Keratinocyte (primary cell): ENCODE results near the gene RNF215. TPM values are rescaled to one million over a fixed set of nuclear protein-coding genes. Genes with fewer than 3 reads are reported as not detected.

Experiments used
- DNase-seq: peaks from one replicate; pipeline ENCODE4 v3.0.0-alpha.2; 2011; ENCODE audit warnings: low read depth, missing footprints, low spot score
- FAIRE-seq: peaks from 2 replicates; lab custom pipeline; 2011; peaks lifted over from hg19 to GRCh38; lab: Jason Lieb, UNC
- H2AFZ ChIP-seq: 2 replicates; pipeline ENCODE4 v1.6.0; 2012; ENCODE audit warnings: low read length, control low read depth, inconsistent platforms; ENCODE audit not compliant: control insufficient read depth
- H3K27ac ChIP-seq: 2 replicates; pipeline ENCODE4 v1.5.1; 2011; ENCODE audit warnings: low read length; ENCODE audit not compliant: control insufficient read depth, insufficient read depth
- H3K27me3 ChIP-seq: 3 replicates; pipeline ENCODE4 v1.6.0; 2011; ENCODE audit warnings: low read length; ENCODE audit not compliant: control insufficient read depth, insufficient read depth; ENCODE audit errors: extremely low read depth
- H3K36me3 ChIP-seq, 2 experiments: 2 replicates in 1 of 2; 3 replicates in 1 of 2; pipeline ENCODE4 v1.5.1; 2011; ENCODE audit warnings: low read length in 2 of 2, mild to moderate bottlenecking in 1 of 2; ENCODE audit not compliant: control insufficient read depth in 2 of 2, insufficient read depth in 2 of 2; ENCODE audit errors: extremely low read depth in 1 of 2
- H3K4me1 ChIP-seq: 3 replicates; pipeline ENCODE4 v1.5.1; 2011; ENCODE audit warnings: low read length; ENCODE audit not compliant: control insufficient read depth, insufficient read depth; ENCODE audit errors: extremely low read depth
- H3K4me2 ChIP-seq: 3 replicates; pipeline ENCODE4 v1.6.0; 2011; ENCODE audit warnings: low read depth, low read length; ENCODE audit not compliant: control insufficient read depth, insufficient read depth; ENCODE audit errors: extremely low read depth
- H3K4me3 ChIP-seq, 3 experiments: fragments of 200-600 bp in 1 of 3; sonication (generic) in 1 of 3; 2 replicates in 2 of 3; 3 replicates in 1 of 3; pipeline ENCODE4 v1.5.1; 2011 to 2016; ENCODE audit warnings: low read length in 3 of 3, mild to moderate bottlenecking in 3 of 3, control low read depth in 2 of 3, inconsistent platforms in 1 of 3, low read depth in 1 of 3, mixed read lengths in 1 of 3, mixed run types in 1 of 3, moderate library complexity in 1 of 3; ENCODE audit not compliant: control insufficient read depth in 2 of 3, insufficient read depth in 2 of 3; ENCODE audit errors: extremely low read depth in 1 of 3
- H3K79me2 ChIP-seq: 2 replicates; pipeline ENCODE4 v1.6.0; 2012; ENCODE audit warnings: low read length; ENCODE audit not compliant: control insufficient read depth, insufficient read depth
- H3K9ac ChIP-seq: 3 replicates; pipeline ENCODE4 v1.6.0; 2011; ENCODE audit warnings: low read length; ENCODE audit not compliant: control insufficient read depth, insufficient read depth; ENCODE audit errors: extremely low read depth
- H3K9me1 ChIP-seq: 3 replicates; pipeline ENCODE4 v1.6.0; 2011; ENCODE audit warnings: low read length; ENCODE audit not compliant: control insufficient read depth, insufficient read depth; ENCODE audit errors: extremely low read depth
- H3K9me3 ChIP-seq: 2 replicates; pipeline ENCODE4 v1.5.1; 2012; ENCODE audit warnings: low read depth, low read length; ENCODE audit not compliant: control insufficient read depth
- H4K20me1 ChIP-seq: 3 replicates; pipeline ENCODE4 v1.6.0; 2011; ENCODE audit warnings: low read length; ENCODE audit not compliant: control insufficient read depth, insufficient read depth; ENCODE audit errors: extremely low read depth
- EZH2 ChIP-seq: IDR thresholded peaks from one replicate; pipeline ENCODE4 v1.6.1; 2012; ENCODE audit warnings: inconsistent platforms, mild to moderate bottlenecking, low read length, moderate library complexity
- dilution Hi-C: fragments of 300-500 bp; cut with MboI; formaldehyde crosslinking; loops from one replicate; pipeline ENCODE4 v1.7.0; 2020; ENCODE audit warnings: low sequenced_read_pairs; ENCODE audit not compliant: extremely low pct_ligation_motif_present
- polyA plus RNA-seq, 5 experiments: library from polyadenylated mRNA; depleted of rRNA in 3 of 5; stranded (reverse) in 3 of 5; stranded (forward) in 1 of 5; unstranded in 1 of 5; fragments of >200 nt; gene quantifications; 1 replicate in 1 of 5; 2 replicates in 3 of 5; 3 replicates in 1 of 5; pipeline versions ENCODE4 v1.2.1 to v1.2.3, GENCODE V29; 2011 to 2012; ENCODE audit warnings: missing spikeins in 2 of 5, low read depth in 1 of 5, low replicate concordance in 1 of 5
- TF ChIP-seq, protein P1 (sequence below), 3 experiments: IDR thresholded peaks in 1 of 3; conservative IDR thresholded peaks in 1 of 3; optimal IDR thresholded peaks in 1 of 3; 2 replicates in 2 of 3; 3 replicates in 1 of 3; pipeline versions ENCODE3 to v1.5.1; 2011; ENCODE audit warnings: low read length in 3 of 3, mild to moderate bottlenecking in 3 of 3, moderate library complexity in 2 of 3, control low read depth in 1 of 3, inconsistent platforms in 1 of 3; ENCODE audit not compliant: insufficient read depth in 2 of 3; ENCODE audit errors: extremely low read depth in 1 of 3

The RNF215 gene
- polyA plus RNA-seq, 1 donor (not counting 4 experiments of a cell fraction or from before 2014, with no cell fraction given): 8.3 TPM

DNA sequence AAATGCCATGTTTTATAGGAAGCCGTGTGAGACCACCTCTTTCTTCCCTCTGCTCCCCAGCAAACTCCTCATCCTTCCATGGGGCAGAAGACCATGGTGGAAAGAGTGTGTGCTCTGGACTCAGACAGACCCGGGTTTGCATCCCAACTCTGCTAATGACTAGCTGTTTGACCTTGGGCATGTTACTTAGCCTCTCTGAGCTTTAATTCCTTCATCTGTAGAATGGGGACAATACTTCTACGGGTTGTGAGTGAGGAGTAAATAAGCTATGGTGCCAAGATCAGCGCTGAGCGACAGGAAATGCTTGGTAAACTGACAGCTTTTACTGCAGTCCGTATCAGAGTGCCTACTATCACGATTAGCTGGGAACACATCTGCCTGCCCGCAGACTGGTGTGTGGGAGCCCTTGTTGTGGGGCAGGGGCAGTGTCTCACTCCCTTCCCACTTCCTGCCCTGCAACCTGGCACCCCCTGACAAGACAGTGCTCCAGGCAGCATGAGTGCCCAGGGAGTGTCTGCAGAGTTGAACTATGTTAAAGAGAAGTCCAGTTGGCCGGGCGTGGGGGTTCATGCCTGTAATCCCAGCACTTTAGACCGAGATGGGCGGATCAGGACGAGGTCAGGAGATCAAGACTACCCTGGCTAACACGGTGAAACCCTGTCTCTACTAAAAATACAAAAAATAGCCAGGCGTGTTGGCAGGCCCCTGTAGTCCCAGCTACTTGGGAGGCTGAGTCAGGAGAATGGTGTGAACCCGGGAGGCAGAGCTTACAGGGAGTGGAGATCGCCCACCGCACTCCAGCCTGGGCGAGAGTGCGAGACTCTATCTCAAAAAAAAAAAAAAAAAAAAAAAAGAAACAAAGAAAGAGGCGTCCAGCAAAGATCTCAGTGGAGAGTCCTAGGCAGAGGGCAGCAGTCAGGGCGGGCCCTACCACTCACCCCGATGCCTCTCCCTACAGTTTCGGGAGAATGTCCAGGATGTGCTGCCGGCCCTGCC lies 11.8 kb upstream of the RNF215 start:
- TF ChIP-seq EZH2: no peak
- TF ChIP-seq, protein P1, sequence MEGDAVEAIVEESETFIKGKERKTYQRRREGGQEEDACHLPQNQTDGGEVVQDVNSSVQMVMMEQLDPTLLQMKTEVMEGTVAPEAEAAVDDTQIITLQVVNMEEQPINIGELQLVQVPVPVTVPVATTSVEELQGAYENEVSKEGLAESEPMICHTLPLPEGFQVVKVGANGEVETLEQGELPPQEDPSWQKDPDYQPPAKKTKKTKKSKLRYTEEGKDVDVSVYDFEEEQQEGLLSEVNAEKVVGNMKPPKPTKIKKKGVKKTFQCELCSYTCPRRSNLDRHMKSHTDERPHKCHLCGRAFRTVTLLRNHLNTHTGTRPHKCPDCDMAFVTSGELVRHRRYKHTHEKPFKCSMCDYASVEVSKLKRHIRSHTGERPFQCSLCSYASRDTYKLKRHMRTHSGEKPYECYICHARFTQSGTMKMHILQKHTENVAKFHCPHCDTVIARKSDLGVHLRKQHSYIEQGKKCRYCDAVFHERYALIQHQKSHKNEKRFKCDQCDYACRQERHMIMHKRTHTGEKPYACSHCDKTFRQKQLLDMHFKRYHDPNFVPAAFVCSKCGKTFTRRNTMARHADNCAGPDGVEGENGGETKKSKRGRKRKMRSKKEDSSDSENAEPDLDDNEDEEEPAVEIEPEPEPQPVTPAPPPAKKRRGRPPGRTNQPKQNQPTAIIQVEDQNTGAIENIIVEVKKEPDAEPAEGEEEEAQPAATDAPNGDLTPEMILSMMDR (optimal IDR thresholded peaks at IDR 0.05 in 1 of 3, IDR thresholded peaks at IDR 0.05 in 1 of 3, conservative IDR thresholded peaks at IDR 0.05 in 1 of 3; ENCODE audit: extremely low read depth in 1 of 3, insufficient read depth in 2 of 3, low read length in 3 of 3): no peak
- peak overlapping the region; percentile 72 for H3K9ac ChIP-seq
- H3K9me1 ChIP-seq: no peaks in the 10 kb centered on the region
- peaks cover 10 to 29% of the 10 kb centered on the region in 2 experiments for H3K36me3 ChIP-seq
- DNase-seq (no peak), FAIRE-seq (peak; percentile 48)
- peaks cover 30% of the 10 kb centered on the region for H3K4me1 ChIP-seq
- H2AFZ ChIP-seq: no peak overlapping the region
- H3K9me3 ChIP-seq: no peaks in the 10 kb centered on the region
- no peak overlapping the region for H3K27ac ChIP-seq
- H4K20me1 ChIP-seq: no peaks in the 10 kb centered on the region
- H3K4me3 ChIP-seq: peak overlapping the region; percentile 77 to 89 (median 82)
- no peaks in the 10 kb centered on the region for H3K27me3 ChIP-seq
- H3K79me2 ChIP-seq: peaks cover 63% of the 10 kb centered on the region
- dilution Hi-C loops: no loop called here
- peak overlapping the region; percentile 83 for H3K4me2 ChIP-seq

DNA sequence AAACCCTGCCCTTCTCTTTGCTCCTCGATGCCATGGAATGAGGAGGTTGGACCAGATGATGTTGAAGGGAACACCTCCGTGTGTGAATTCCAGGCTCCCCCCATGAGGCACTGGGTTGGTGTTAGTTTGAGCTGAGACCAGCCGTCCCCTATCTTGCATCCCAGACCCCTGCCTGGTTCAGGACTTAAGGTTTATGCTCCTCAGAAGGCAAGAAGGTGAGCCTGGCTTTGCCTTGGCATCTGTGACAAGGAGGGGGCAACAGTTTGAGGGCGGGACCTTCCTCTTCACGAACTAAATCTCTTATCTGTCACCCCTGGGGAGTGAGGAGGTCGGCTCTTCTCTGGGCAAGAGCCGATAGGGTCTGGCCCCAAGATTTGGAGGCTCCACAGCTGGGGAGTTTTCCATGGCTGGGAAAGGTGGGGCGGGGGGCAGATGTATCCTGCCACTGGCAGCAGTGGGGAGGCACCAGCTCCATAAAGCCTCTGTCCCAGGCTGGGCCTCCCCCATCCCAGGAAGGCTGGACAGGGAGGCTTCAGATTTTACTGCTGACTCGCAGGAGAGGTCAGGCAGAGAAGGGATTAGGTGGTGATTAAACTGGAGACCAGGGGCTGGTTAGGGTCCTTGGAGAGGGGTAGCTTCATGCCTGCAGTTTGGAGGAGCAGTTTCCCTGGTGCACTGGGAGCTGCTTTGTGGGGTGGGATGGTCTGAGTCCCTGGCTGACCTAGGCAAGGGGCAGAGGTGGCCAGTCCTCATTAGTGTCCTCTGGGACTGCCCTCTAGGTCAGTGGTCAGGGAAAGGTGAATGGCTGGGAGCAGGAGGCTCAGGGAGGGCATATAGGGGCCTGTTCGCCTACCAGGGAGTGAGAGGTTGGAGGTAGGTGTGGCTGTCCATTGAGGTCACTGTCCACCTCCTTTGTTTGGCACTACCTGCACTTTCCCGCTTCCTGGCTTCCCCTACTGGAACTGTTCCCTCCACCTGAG lies 10.7 kb upstream of the RNF215 start:
- dilution Hi-C loops: no loop called here
- peak overlapping the region; percentile 77 to 89 (median 82) for H3K4me3 ChIP-seq
- H4K20me1 ChIP-seq: no peaks in the 10 kb centered on the region
- H3K27ac ChIP-seq: peak overlapping the region; percentile 37
- H3K27me3 ChIP-seq: no peaks in the 10 kb centered on the region
- H3K9me1 ChIP-seq: no peaks in the 10 kb centered on the region
- H3K9me3 ChIP-seq: no peaks in the 10 kb centered on the region
- peak overlapping the region; percentile 72 for H3K9ac ChIP-seq
- peaks cover 56% of the 10 kb centered on the region for H3K79me2 ChIP-seq
- DNase-seq: no peak
- peaks cover 5 to 22% of the 10 kb centered on the region in 2 experiments for H3K36me3 ChIP-seq
- H3K4me1 ChIP-seq: peaks cover 30% of the 10 kb centered on the region
- peak overlapping the region; percentile 83 for H3K4me2 ChIP-seq
- peak; percentile 58 for FAIRE-seq
- no peak for TF ChIP-seq EZH2
- TF ChIP-seq, protein P1 (optimal IDR thresholded peaks at IDR 0.05 in 1 of 3, IDR thresholded peaks at IDR 0.05 in 1 of 3, conservative IDR thresholded peaks at IDR 0.05 in 1 of 3; ENCODE audit: extremely low read depth in 1 of 3, insufficient read depth in 2 of 3, low read length in 3 of 3): no peak
- H2AFZ ChIP-seq: no peak overlapping the region
